GM19351 (cell line): Measurements from ENCODE around the gene STOML2.
"Not testable (repeated sequence)": the region's sequence is repeated elsewhere in the genome, so short reads cannot be mapped to it uniquely, and the experiment has no call there.

Experiments used
- ATAC-seq: cut with Tn5 transposase; IDR thresholded peaks from one replicate; pipeline ENCODE4 v1.9.1; 2021; ENCODE audit warnings: mild to moderate bottlenecking, moderate library complexity; ENCODE audit not compliant: unreplicated experiment

STOML2 gene, protein sequence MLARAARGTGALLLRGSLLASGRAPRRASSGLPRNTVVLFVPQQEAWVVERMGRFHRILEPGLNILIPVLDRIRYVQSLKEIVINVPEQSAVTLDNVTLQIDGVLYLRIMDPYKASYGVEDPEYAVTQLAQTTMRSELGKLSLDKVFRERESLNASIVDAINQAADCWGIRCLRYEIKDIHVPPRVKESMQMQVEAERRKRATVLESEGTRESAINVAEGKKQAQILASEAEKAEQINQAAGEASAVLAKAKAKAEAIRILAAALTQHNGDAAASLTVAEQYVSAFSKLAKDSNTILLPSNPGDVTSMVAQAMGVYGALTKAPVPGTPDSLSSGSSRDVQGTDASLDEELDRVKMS

DNA sequence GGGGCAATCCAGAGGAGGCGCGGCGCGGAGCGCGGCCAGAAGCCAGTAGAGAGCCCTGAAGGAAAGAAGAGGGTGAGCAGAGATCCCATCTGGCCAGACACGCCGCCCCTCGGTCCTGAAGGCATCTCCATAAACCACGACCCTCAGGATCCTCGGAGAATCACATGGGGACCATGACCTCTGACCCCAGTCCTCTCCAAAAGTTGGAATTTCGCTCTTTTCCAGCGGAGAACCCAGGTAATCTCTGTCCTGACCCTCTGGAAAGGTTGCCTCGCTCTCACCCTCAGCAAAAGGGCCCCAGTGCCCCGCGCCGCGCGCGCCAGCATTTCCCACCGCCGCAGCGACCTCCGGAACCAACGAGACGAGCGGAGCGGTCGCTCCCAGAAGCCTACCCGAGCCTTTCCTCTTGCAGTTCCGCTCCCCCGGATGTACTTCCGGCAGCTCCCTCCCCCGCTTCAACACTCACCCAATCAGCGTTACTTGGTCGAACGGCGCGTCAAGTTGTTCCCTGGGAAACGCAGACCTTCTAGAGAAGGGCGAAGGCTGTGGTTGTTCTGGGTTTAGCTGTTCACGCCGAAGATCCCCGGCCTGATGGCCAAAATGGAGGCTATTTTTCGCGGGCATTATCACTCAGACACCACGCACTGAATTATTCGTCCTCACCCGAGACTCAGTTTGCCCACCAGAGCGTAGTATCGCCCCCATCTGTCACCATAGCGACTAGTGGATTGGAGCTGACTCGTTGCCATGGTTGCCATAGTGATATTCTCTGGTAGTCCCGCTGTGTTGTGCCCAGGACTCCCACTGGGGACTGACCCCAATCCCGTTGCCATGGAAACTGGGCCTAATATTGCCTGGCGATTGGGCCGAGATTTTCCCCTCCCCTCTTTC lies at the start of gene STOML2:
Gene STOML2 (minus strand): TSS at position 363 of the 891 bp plus-strand sequence. CDS start 37 bp downstream, at position 326.
- peak; percentile 98 for ATAC-seq

DNA sequence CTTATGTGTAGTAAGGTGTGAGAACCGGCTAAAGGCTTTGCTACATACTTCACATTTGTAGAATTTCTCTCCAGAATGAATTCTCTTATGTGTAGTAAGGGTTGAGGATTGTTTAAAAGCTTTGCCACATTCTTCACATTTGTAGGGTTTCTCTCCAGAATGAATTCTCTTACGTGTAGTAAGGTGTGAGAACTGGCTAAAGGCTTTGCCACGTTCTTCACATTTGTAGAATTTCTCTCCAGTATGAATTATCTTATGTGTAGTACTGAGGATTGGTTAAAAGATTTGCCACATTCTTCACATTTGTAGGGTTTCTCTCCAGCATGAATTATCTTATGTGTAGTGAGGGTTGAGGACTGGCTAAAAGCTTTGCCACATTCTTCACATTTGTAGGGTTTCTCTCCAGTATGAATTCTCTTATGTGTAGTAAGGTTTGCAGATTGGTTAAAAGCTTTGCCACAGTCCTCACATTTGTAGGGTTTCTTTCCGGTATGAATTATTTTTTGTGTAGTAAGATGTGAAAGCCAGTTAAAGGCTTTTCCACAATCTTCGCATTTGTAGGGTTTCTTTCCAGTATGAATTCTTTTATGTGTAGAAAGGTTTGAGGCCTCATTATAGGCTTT lies 45.1 kb upstream of the STOML2 start:
- ATAC-seq = not testable (repeated sequence)

DNA sequence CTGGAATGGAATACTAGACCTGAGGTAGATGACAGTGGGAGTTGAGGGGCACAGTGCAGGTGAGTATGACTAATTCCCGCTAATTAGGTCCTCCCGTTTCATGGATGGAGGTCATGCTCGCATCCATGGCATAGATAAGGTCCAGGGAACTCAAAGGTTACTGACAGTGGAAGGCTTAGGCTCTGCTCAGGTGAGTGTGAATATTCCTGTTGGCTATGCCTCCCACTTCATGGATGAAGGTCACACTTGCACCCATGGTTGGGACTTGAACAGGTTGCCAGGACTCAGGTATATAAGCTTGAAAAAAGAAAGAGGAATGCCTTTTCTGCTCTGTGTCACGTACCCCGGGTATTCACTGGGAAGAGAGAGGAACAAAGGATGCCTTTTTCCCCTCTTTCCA lies 39.1 kb upstream of the STOML2 start:
- no peak for ATAC-seq

DNA sequence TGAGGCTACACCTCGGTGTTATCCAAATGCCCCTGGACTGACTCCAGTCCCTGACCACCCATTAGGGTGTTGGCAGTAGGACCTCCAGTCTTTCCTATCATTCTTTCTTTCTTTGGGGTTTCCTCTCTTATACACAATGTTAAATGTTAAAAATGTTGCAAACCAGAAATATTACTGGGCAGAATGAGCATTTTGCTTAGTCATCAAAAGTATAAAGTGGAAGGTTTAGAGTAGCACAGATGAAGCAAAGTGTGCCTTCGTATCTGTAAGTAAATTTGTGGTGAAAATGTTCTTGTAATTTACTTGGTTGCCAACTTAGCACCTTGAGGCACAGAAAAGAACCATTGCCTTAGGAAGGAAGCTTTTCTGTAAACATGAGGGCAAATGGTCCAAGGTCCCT lies 37.2 kb upstream of the STOML2 start:
- no peak for ATAC-seq

DNA sequence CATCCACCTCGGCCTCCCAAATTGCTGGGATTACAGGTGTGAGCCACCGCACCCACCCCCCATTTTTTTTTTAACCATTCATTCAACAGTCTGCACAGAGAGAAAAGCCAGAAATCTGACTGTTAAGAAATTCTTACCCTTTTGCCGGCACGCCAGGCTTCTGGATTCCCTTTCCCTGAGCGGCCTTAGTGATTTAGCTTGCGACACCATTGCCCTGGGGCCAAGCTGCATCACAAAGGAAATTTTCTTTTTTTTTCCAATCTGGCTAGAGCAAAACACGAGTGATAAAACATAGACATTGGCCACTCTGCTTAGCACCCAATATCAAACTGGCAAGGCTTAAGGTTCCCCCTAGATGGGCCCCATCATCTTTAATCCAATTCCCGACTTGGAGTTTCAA lies 33.9 kb upstream of the STOML2 start:
- no peak for ATAC-seq

DNA sequence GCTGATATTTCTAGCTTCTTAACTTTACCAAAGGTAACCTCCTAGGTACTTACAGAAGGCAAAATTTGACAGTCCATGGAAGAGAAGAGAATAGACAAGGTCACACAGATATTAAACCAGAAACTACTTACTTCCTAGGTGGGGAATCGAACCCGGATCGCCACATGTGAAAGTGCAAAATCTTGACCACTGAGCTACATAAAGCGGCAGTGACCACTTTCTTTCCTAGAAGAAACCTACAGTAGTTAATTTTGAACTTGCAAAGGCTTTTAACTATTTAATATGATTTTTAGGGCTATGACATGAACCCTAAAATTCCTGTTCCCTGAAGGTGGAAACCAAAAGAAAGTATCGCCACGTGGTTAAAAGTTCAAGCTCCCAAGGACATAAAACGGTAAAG lies 33.1 kb upstream of the STOML2 start:
- ATAC-seq = no peak

DNA sequence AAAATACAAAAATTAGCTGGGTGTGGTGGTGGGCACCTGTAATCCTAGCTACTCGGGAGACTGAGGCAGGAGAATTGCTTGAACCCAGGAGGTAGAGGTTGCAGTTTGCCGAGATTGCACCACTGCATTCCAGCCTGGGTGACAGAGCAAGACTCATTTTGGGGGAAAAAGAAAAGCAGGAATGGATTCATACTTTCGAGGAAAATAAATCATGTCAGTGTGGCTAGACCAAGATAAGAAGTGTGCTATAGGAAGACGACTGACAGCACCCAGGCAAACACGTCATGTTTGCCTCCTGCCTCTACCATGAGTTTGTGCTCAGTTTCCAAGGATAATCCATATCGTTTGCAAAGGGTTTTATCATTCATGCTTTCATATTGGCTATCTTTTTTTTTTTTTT lies 32.0 kb upstream of the STOML2 start:
- no peak for ATAC-seq

DNA sequence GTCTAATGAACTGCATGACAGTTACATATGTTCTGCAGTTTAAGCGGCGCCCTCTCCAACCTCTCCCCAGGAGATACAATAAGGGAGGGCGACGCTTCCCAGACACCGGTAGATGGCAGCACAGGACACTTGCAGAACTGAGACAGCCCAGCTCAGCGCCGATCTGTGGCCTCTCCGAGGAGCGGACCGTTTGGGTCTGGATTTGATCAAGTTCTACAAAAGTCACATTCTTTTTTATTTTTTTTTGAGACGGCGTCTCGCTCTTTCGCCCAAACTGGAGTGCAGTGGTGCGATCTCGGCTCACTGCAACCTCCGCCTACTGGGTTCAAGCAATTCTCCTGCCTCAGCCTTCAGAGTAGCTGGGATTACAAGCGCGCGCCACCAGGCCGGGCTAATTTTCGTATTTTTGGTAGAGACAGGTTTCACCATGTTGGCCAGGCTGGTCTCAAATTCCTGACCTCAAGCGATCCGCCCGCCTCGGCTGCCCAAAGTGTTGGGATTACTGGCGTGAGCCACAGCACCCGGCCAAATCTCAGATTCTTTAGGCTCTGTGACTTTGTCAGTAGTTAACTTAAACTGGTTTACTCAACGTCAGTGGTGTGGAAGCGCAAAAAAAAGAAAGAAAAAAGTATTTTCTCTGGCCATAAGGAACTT lies 14.1 kb upstream of the STOML2 start:
- peak; percentile 48 for ATAC-seq

DNA sequence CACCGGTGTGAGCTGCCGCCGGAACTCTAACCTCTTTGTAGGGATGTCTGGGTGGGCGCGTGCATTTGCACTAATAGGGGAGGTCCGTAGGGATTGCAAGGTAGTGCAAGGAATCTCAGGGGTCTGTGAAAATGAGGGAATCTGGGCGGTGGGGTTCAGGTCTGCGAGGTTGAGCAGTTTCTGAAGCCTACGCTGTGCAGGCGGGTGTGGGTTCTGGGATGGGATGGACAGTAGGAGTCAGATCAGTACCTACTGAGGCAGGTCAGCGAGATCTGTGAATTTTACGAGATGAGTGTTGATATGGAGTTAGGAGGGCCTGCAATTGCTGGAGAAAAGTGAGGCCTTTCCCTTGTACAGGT lies 13.6 kb upstream of the STOML2 start:
- ATAC-seq = no peak

DNA sequence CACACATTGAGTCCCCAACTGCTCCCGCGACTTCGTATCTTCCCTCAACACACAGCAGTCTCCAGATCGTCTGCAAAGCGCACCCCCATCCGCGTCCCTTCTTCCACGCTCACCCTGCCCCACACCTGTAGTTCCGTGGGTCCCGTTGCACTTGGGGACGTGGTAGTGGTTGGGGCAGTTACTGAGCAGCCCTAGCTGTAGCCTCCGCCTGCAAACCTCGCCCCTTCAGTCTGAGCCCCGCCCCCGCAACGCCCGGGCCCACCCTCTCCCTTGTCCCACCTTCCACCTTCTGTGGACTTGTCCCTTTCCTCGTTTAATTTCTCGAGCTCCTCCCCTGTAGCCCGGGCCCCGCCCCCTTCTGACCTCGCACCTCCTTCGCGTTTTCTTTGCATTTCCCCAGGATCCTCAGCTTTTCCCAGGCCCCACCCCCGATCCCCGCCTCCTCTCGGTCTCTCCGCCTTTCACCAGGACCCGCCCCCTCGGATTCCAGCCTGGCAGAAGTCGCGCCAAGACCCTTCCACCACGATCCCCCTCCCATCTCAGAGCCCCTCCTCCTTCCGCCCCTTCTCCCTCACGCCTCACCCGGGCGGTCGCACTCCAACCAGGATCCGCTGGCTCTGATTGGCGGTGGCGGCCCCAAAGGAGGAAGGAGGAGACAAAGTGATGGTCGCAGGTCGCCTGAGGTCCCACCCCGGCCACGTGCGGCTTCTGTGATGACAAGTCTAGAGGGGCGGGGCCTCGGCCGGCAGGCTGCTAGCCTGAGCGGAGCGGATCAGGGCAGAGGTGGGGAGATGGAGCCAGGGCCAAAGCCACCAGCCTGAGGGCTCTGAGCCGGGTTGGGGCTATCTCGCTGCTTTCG lies 13.0 kb upstream of the STOML2 start, which contains the start of gene ATOSB:
Gene ATOSB (minus strand): TSS at position 183 of the 859 bp plus-strand sequence. CDS start 7,588 bp downstream, outside the sequence.
- peak; percentile 55 for ATAC-seq

DNA sequence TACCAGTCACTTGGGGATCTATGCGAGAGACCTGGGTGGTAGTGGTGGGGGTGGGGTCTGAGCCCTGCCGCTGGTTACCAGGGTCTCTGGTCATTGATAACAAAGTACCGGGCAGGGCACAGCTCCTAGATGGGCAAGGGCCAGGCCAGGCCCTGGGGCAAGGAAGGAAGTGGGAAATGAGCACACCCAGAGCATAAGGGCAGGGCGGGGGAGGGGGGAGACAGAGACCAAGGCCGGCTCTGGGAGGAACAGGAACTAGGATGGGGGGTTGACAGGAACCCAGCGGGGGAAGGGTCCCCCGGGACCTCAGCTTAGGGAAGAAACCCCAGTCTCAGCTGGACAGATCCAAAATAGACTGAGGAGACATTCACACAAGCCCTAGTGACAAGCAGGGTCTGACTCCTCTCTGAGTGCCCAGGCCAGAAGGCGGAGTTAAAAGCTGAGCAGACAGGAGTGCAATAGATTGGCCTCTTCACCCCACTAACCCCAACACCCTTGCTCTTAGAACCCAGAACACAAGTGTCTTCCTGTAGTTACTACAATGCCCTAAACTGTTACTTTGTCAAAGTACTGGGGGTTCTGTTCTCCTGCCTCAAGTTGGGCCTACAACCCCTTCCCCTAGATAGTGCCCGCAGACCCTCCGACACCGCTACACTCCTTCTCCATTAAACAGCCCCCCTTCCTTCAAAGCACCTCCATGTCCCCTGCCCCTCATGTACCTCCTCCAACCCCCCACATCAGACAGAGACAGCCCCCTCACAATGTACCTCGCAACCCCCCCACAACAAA lies 12.1 kb upstream of the STOML2 start:
- no peak for ATAC-seq

DNA sequence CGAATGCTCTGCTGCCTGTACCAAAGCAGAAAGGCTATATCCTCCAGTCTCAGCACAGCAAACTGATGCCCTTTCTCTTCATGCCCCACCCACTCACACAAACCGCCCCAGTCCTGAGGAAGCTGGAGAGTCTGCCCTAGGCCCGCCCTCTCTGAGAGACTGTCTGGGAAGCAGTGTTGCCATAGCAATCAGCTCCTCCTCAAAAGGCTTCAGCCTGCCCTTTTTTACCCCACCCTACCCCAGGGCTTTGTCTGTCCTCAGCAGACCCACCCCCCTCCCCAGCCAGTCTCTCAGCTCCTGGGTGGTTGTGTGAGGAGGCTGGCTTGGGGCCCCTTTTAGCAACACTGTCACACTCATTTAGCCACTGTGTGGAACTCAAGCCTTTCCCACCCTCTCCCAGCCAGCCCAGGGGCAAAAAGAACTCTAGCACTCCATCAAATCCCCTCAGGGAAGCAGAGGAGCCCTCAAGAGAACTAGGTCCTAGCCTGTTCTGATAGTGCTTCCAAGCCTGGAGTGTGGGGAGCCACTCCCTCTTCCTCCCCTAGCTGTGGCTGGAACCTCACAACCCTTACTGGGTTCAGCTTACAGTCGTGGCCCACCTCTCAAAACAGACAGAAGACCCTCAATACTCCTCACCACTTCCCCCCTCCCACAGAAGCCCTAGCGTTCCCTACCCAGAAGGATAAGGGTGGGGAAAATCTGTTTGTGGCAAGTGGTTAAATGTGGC lies 11.3 kb upstream of the STOML2 start:
- ATAC-seq = no peak

DNA sequence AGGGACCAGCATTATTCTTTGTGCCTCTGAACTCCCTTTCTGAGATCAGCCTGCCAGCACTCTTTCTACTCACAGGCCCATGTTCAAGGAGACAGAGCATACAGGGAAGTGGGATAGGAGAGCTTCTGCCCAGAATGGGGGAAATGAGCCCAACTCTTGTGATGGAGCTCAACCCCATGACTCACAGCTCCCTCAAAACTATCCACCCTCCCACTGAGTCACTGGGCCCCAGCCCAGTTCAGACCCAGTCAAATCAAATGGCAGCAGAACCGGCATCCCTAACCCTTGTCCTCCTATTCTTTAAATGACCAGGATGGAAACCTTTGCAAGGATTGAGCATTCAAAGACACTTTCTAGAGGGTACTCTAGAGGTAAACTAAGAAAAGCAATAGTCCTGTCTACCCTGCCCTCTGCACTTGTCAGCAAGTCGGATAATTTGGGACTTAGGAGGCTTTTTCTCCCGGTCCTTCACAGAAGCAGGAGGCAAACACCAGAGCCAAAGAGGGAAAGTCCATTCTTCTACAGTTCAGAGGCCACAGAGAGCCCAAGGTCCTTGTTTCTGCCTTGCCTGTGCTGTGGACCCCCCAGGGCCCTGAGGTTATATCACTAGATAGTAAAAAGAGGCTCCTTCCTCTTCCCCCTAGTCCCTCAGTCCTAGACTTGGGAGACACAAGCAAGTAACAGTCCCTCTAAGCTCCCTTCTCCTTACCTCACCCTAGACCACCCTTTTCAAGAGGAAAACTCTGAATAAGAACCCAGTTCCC lies 9.5 kb upstream of the STOML2 start:
- no peak for ATAC-seq

DNA sequence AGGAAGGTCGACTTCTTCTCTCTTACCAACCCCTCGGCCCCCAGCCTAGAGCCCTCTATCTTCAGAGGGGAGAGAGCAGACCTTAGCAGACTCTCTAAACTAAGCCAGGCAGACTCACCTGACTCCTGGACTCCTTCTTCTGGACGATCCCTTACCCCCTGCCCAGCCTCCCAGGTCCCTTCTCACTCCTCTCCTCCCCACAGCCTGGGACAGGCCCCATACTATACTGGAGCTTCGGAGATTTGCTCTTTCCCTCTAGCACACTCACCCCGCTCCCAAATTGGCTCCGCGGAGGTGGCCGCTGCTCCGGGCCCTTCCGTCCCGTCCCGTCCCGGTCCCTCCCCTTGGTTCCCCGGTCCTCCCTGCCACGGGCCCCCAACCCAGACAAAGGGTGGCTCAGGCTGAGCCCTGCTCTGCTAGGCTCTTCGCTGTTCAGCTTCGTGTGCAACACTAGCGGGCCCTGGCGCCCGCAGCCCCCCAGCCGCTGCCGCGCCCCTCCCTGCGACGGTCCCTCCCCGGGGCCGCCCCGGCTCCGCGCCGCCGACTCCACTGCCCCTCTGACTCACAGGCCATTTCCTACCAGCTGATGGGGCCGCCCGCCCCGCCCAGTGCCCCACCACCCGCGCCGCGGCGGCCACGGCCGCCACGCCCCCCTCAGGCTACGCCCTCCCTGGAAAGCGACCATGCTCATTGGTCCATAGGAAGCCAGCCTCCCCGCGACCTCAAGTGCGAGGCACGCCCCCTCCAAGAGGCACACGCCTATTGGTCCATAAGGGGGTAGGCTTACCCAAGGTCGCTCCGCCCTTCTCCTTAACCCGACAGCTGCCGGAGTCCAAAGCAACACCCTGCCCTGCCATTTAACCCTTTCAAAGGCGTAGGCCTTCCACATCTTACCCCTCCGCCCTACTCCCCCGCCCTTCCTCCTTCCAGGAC lies 8.3 kb upstream of the STOML2 start:
- ATAC-seq = peak; percentile 80

DNA sequence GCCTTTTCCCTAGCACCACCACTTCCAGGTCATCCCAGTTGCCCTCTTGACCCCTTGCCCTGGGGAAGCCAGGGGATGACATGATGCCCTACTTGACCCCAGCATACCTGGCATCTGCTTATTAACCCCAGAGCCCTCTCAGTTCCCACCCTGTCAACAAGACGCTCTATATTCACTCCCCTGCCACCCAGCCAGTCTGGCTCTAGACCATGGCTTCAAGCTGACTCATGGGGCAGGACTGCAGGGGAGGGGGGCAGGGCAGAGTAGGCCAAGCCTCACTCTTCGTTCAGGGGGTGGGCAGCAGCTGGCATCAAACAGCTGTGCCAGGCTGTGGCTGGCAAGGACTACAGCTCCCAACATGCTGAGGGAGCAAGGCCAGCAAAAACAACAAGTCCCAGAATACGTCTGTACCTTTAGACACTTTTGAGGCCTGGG lies 7.4 kb upstream of the STOML2 start:
- ATAC-seq = no peak

DNA sequence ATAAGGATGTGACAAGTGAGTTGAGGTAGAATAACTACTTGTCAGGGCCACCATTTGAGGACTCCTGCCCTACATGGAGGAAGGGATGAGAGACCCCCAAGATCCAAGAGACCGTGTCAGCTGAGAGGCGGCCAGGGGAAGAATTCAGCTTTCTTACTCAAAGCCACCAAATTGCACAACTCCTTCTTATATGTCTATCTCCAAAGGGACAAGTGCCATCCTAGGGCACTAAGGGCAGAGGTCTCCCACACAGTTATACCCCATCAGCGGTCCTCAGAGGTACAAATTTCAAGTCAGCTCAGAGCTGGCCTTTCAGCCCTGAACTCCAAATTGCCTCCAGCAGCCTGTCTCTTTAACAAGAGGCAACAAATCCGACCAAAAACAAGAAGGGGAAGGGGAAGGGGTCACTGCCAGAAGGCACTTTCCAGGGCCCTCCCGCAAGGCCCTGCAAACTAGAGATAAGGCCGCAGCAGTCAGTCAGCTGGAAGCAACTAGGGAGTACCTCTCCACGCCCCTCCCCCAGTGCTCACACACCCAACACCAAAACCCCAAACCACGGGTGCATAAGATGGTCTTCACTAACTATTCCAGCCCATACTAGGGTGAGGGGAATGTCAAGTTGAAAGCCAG lies 6.1 kb upstream of the STOML2 start:
- no peak for ATAC-seq
